Measurements from ENCODE around the gene DOCK3. TPM values are rescaled to one million over a fixed set of nuclear protein-coding genes. Genes with fewer than 3 reads are reported as not detected.

The DOCK3 gene
- total RNA-seq, 1 experiment from 2014 or later, result 5.6 TPM

DNA sequence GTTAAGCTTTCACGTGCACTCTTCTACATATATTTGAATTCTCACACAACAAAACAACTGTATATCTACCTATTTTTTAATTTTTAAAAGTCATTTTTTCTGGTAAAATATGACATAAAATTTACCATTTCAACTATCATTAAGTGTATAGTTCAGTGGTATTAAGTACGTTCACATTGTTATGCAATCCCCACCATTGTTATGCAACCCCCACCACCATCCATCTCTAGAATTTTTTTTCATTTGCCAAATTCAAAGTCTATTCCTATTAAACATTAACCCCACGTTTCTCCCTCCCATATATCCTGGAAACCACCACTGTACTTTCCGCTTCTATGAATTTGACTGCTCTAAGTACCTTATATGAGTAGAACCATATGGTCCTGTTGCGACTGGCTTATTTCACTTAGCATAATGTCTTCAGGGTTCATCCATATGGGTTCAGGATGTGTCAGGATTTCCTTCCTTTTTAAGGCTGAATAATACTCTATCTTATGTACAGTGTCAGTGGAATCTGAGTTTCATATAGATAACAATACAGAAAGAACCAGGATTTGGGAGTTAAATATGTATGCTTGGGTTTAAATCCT is 279.2 kb downstream of the DOCK3 start (continued):
- TF ChIP-seq IRF2 (CRISPR knock-in tag; IDR thresholded peaks at IDR 0.05; ENCODE audit: borderline replicate concordance, low read depth) (no peak), MXD4 (CRISPR knock-in tag; IDR thresholded peaks at IDR 0.05; ENCODE audit: borderline replicate concordance) (no peak), ZNF121 (CRISPR knock-in tag; IDR thresholded peaks at IDR 0.05) (no peak), NFATC4 (CRISPR knock-in tag; IDR thresholded peaks at IDR 0.05) (no peak), KAT7 (CRISPR knock-in tag; IDR thresholded peaks at IDR 0.05; ENCODE audit: borderline replicate concordance) (no peak), ZNF219 (CRISPR knock-in tag; IDR thresholded peaks at IDR 0.05; ENCODE audit: borderline replicate concordance) (no peak)
- TF ChIP-seq, protein P1, sequence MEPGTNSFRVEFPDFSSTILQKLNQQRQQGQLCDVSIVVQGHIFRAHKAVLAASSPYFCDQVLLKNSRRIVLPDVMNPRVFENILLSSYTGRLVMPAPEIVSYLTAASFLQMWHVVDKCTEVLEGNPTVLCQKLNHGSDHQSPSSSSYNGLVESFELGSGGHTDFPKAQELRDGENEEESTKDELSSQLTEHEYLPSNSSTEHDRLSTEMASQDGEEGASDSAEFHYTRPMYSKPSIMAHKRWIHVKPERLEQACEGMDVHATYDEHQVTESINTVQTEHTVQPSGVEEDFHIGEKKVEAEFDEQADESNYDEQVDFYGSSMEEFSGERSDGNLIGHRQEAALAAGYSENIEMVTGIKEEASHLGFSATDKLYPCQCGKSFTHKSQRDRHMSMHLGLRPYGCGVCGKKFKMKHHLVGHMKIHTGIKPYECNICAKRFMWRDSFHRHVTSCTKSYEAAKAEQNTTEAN (CRISPR knock-in tag; IDR thresholded peaks at IDR 0.05), result no peak
- TF ChIP-seq, protein P2, sequence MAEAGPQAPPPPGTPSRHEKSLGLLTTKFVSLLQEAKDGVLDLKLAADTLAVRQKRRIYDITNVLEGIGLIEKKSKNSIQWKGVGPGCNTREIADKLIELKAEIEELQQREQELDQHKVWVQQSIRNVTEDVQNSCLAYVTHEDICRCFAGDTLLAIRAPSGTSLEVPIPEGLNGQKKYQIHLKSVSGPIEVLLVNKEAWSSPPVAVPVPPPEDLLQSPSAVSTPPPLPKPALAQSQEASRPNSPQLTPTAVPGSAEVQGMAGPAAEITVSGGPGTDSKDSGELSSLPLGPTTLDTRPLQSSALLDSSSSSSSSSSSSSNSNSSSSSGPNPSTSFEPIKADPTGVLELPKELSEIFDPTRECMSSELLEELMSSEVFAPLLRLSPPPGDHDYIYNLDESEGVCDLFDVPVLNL (CRISPR knock-in tag; IDR thresholded peaks at IDR 0.05; ENCODE audit: borderline replicate concordance, low read depth), result no peak
- TF ChIP-seq, protein P3, sequence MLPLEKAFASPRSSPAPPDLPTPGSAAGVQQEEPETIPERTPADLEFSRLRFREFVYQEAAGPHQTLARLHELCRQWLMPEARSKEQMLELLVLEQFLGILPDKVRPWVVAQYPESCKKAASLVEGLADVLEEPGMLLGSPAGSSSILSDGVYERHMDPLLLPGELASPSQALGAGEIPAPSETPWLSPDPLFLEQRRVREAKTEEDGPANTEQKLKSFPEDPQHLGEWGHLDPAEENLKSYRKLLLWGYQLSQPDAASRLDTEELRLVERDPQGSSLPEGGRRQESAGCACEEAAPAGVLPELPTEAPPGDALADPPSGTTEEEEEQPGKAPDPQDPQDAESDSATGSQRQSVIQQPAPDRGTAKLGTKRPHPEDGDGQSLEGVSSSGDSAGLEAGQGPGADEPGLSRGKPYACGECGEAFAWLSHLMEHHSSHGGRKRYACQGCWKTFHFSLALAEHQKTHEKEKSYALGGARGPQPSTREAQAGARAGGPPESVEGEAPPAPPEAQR (CRISPR knock-in tag; IDR thresholded peaks at IDR 0.05), result no peak

DNA sequence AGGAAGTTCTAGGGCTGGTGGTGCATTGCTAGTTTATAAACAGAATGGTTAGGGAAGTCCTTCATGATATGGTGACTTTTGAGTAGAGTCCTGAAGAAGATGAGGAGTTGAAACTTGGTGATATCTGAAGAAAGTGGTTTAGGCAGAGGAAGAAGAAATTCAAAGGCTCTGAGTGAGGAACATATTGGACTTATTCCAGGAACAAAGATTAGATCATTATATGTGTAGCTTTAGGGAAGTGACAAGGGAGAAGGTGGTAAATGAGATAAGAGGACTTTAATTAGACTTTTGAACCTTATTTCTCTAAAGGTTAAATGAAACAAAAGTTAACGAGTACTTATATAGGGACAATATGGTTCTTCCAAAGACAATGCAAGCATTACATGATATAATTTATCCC is 286.7 kb downstream of the DOCK3 start:
- no peak for ATAC-seq
- Mint-ChIP-seq H3K9me3 (no peaks in the 10 kb centered on the region), H3K4me1 (no peaks in the 10 kb centered on the region), H3K27me3 (ENCODE audit: low read depth) (no peaks in the 10 kb centered on the region), H3K36me3 (no peaks in the 10 kb centered on the region), H3K27ac (no peak overlapping the region), H3K4me3 (no peak overlapping the region)
- ChIA-PET CTCF (no interaction called here), POLR2A (no interaction called here)
- no peak for DNase-seq (ENCODE audit: low spot score)
- TF ChIP-seq ZBTB21 (CRISPR knock-in tag; IDR thresholded peaks at IDR 0.05; ENCODE audit: borderline replicate concordance), result no peak
- TF ChIP-seq, protein P4, sequence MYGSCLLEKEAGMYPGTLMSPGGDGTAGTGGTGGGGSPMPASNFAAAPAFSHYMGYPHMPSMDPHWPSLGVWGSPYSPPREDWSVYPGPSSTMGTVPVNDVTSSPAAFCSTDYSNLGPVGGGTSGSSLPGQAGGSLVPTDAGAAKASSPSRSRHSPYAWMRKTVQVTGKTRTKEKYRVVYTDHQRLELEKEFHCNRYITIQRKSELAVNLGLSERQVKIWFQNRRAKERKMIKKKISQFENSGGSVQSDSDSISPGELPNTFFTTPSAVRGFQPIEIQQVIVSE (CRISPR knock-in tag; IDR thresholded peaks at IDR 0.05; ENCODE audit: borderline replicate concordance), result no peak
- no peak for TF ChIP-seq ZNF138 (CRISPR knock-in tag; conservative IDR thresholded peaks at IDR 0.05)
- TF ChIP-seq SOX15 (CRISPR knock-in tag; IDR thresholded peaks at IDR 0.05), result no peak
- TF ChIP-seq, protein P5, sequence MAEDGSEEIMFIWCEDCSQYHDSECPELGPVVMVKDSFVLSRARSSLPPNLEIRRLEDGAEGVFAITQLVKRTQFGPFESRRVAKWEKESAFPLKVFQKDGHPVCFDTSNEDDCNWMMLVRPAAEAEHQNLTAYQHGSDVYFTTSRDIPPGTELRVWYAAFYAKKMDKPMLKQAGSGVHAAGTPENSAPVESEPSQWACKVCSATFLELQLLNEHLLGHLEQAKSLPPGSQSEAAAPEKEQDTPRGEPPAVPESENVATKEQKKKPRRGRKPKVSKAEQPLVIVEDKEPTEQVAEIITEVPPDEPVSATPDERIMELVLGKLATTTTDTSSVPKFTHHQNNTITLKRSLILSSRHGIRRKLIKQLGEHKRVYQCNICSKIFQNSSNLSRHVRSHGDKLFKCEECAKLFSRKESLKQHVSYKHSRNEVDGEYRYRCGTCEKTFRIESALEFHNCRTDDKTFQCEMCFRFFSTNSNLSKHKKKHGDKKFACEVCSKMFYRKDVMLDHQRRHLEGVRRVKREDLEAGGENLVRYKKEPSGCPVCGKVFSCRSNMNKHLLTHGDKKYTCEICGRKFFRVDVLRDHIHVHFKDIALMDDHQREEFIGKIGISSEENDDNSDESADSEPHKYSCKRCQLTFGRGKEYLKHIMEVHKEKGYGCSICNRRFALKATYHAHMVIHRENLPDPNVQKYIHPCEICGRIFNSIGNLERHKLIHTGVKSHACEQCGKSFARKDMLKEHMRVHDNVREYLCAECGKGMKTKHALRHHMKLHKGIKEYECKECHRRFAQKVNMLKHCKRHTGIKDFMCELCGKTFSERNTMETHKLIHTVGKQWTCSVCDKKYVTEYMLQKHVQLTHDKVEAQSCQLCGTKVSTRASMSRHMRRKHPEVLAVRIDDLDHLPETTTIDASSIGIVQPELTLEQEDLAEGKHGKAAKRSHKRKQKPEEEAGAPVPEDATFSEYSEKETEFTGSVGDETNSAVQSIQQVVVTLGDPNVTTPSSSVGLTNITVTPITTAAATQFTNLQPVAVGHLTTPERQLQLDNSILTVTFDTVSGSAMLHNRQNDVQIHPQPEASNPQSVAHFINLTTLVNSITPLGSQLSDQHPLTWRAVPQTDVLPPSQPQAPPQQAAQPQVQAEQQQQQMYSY (CRISPR knock-in tag; IDR thresholded peaks at IDR 0.05), result no peak

DNA sequence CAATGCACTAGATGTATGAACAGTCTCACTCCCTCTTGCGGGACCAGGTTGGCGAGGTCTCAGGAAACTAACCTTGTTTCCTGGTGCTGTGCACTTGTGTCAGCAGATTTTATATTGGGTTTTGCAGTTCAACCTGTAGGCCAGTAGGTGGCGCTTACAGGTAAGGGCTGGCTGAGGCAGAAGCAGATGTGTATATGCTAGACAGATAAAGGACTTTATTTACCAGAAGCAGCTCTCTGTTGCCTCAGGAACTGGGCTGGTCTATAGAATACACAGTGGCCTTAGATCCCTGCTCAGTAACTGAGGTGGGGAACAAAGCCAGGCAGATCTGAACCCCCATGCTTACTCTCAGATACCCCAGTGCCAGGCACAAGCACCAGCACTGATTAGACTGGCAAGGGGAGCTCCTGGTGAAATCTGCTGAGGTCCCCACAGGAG is 296.8 kb downstream of the DOCK3 start:
- Mint-ChIP-seq H3K27ac (no peak overlapping the region; the same call in 1 of the 2 replicates), H3K9me3 (peaks cover 11% of the 10 kb centered on the region), H3K4me3 (no peak overlapping the region), H3K4me1 (peaks cover 11% of the 10 kb centered on the region), H3K36me3 (peaks cover 4% of the 10 kb centered on the region), H3K27me3 (ENCODE audit: low read depth) (no peaks in the 10 kb centered on the region)
- ChIA-PET CTCF (interaction anchor here (0.5 to 1.5 kb wide), 37 partner anchors 9 to 407 kb away, joined by 3 to 22 read pairs (median 3); partner anchors contain the start of genes CISH and MAPKAPK3), POLR2A (interaction anchor here (0.5 to 1.0 kb wide), 3 partner anchors 129 to 323 kb away, joined by 3 to 4 read pairs (median 4); no protein-coding TSS in a partner anchor)
- ATAC-seq (peak; percentile 98), DNase-seq (ENCODE audit: low spot score) (peak; percentile 48)
- TF ChIP-seq, protein P6, sequence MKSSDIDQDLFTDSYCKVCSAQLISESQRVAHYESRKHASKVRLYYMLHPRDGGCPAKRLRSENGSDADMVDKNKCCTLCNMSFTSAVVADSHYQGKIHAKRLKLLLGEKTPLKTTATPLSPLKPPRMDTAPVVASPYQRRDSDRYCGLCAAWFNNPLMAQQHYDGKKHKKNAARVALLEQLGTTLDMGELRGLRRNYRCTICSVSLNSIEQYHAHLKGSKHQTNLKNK (CRISPR knock-in tag; IDR thresholded peaks at IDR 0.05), result no peak
- TF ChIP-seq, protein P7, sequence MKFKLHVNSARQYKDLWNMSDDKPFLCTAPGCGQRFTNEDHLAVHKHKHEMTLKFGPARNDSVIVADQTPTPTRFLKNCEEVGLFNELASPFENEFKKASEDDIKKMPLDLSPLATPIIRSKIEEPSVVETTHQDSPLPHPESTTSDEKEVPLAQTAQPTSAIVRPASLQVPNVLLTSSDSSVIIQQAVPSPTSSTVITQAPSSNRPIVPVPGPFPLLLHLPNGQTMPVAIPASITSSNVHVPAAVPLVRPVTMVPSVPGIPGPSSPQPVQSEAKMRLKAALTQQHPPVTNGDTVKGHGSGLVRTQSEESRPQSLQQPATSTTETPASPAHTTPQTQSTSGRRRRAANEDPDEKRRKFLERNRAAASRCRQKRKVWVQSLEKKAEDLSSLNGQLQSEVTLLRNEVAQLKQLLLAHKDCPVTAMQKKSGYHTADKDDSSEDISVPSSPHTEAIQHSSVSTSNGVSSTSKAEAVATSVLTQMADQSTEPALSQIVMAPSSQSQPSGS (CRISPR knock-in tag; IDR thresholded peaks at IDR 0.05; ENCODE audit: borderline replicate concordance, low read depth), result no peak
- TF ChIP-seq, protein P8, sequence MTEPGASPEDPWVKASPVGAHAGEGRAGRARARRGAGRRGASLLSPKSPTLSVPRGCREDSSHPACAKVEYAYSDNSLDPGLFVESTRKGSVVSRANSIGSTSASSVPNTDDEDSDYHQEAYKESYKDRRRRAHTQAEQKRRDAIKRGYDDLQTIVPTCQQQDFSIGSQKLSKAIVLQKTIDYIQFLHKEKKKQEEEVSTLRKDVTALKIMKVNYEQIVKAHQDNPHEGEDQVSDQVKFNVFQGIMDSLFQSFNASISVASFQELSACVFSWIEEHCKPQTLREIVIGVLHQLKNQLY (CRISPR knock-in tag; IDR thresholded peaks at IDR 0.05), result no peak
- TF ChIP-seq TP53 (CRISPR knock-in tag; IDR thresholded peaks at IDR 0.05), result no peak
- TF ChIP-seq, protein P9, sequence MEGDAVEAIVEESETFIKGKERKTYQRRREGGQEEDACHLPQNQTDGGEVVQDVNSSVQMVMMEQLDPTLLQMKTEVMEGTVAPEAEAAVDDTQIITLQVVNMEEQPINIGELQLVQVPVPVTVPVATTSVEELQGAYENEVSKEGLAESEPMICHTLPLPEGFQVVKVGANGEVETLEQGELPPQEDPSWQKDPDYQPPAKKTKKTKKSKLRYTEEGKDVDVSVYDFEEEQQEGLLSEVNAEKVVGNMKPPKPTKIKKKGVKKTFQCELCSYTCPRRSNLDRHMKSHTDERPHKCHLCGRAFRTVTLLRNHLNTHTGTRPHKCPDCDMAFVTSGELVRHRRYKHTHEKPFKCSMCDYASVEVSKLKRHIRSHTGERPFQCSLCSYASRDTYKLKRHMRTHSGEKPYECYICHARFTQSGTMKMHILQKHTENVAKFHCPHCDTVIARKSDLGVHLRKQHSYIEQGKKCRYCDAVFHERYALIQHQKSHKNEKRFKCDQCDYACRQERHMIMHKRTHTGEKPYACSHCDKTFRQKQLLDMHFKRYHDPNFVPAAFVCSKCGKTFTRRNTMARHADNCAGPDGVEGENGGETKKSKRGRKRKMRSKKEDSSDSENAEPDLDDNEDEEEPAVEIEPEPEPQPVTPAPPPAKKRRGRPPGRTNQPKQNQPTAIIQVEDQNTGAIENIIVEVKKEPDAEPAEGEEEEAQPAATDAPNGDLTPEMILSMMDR (IDR thresholded peaks at IDR 0.05), result peak; percentile 90

Data from WTC11 (cell line).